Esophagus (tissue), 2 donors: ENCODE results near the gene USP35. TPM values are rescaled to one million over a fixed set of nuclear protein-coding genes. Genes with fewer than 3 reads are reported as not detected.
"Not testable (repeated sequence)": the region's sequence is repeated elsewhere in the genome, so short reads cannot be mapped to it uniquely, and the experiment has no call there.

Source experiments
- H3K27ac ChIP-seq, 2 donors: one replicate each; pipeline ENCODE4 v1.5.1; 2013; ENCODE audit warnings: low read depth in 2 of 2, mild to moderate bottlenecking in 2 of 2, inconsistent platforms in 1 of 2, low read length in 1 of 2, moderate library complexity in 1 of 2
- H3K27me3 ChIP-seq, 2 donors: one replicate each; pipeline ENCODE4 v1.6.1; 2013; ENCODE audit warnings: low read length in 2 of 2, control low read depth in 1 of 2, mild to moderate bottlenecking in 1 of 2; ENCODE audit not compliant: insufficient read depth in 2 of 2, control insufficient read depth in 1 of 2
- H3K36me3 ChIP-seq, 2 donors: one replicate each; pipeline ENCODE4 v1.6.1; 2013; ENCODE audit warnings: low read length in 1 of 2; ENCODE audit not compliant: control insufficient read depth in 2 of 2, insufficient read depth in 2 of 2
- H3K4me1 ChIP-seq, 2 donors: one replicate each; pipeline ENCODE4 v1.6.1; 2013; ENCODE audit warnings: low read length in 1 of 2; ENCODE audit not compliant: control insufficient read depth in 2 of 2, insufficient read depth in 2 of 2
- H3K4me3 ChIP-seq, 2 donors: one replicate each; pipeline ENCODE4 v1.5.1; 2013; ENCODE audit warnings: low read length in 2 of 2, mild to moderate bottlenecking in 2 of 2, low read depth in 1 of 2, moderate library complexity in 1 of 2
- H3K9me3 ChIP-seq, 2 donors: one replicate each; pipeline ENCODE4 v1.6.1; 2013; ENCODE audit warnings: mild to moderate bottlenecking in 2 of 2, low read depth in 1 of 2, low read length in 1 of 2, moderate library complexity in 1 of 2; ENCODE audit not compliant: control insufficient read depth in 2 of 2, insufficient read depth in 1 of 2
- WGBS, 2 donors: extraction: QIAGEN DNeasy Blood & Tissue Kit; methylation state at CpG; one replicate each; pipeline ENCODE4 v1.1.7; 2013; 5-methylcytosine and 5-hydroxymethylcytosine counted together
- polyA plus RNA-seq, 2 donors: library from polyadenylated mRNA; stranded (reverse); fragments of 200-250 nt; gene quantifications; one replicate each; pipeline ENCODE4 v1.2.3, GENCODE V29; 2013
- donor health status: healthy with polysubstance abuse.
- donor health status: Bipolar disorder and iron deficiency.

USP35 gene
- polyA plus RNA-seq, 2 donors, result 4.1 to 7.7 TPM

GRCh38 chr11:78168539-78169477 is 19.9 kb upstream of the USP35 start:
- Histone ChIP-seq H3K27me3 (no peaks in the 10 kb centered on the region), H3K4me1 (peaks cover 0 to 4% of the 10 kb centered on the region in 2 donors), H3K36me3 (peaks cover 6 to 17% of the 10 kb centered on the region in 2 donors), H3K9me3 (no peaks in the 10 kb centered on the region), H3K4me3 (no peak overlapping the region), H3K27ac (peak overlapping the region; percentile 50 to 75)
- WGBS, 2 donors, result 53 to 59% methylated on average over 16 to 17 of the region's 17 CpGs

GRCh38 chr11:78170413-78170812 is 18.3 kb upstream of the USP35 start:
- 91 to 92% methylated on average over 11 of the region's 11 CpGs for WGBS, 2 donors
- Histone ChIP-seq H3K27me3 (no peaks in the 10 kb centered on the region), H3K9me3 (no peaks in the 10 kb centered on the region), H3K4me1 (peaks cover 0 to 4% of the 10 kb centered on the region in 2 donors), H3K4me3 (no peak overlapping the region), H3K36me3 (peaks cover 9 to 21% of the 10 kb centered on the region in 2 donors), H3K27ac (no peak overlapping the region)

- Histone ChIP-seq H3K27me3 (no peaks in the 10 kb centered on the region), H3K27ac (no peak overlapping the region), H3K4me3 (no peak overlapping the region), H3K9me3 (no peaks in the 10 kb centered on the region), H3K4me1 (peaks cover 0 to 4% of the 10 kb centered on the region in 2 donors), H3K36me3 (peaks cover 9 to 21% of the 10 kb centered on the region in 2 donors)
- WGBS, 2 donors, result 78 to 81% methylated on average over 7 of the region's 7 CpGs
Observed at GRCh38 chr11:78170874-78171549, 17.7 kb upstream of the USP35 start.

GRCh38 chr11:78171951-78172350 is 16.8 kb upstream of the USP35 start:
- 88 to 95% methylated on average over 6 of the region's 6 CpGs for WGBS, 2 donors
- Histone ChIP-seq H3K9me3 (no peaks in the 10 kb centered on the region), H3K27me3 (no peaks in the 10 kb centered on the region), H3K27ac (no peak overlapping the region), H3K36me3 (peaks cover 10 to 23% of the 10 kb centered on the region in 2 donors), H3K4me3 (no peak overlapping the region), H3K4me1 (peaks cover 0 to 4% of the 10 kb centered on the region in 2 donors)

GRCh38 chr11:78175862-78176261 is 12.9 kb upstream of the USP35 start:
- 98 to 99% methylated on average over 3 of the region's 3 CpGs for WGBS, 2 donors
- not testable (repeated sequence) for H3K9me3 ChIP-seq, H3K27me3 ChIP-seq, H3K4me1 ChIP-seq, H3K27ac ChIP-seq, H3K4me3 ChIP-seq
- H3K36me3 ChIP-seq, result peaks cover 14 to 19% of the 10 kb centered on the region in 2 donors

- H3K36me3 ChIP-seq, result peaks cover 14 to 18% of the 10 kb centered on the region in 2 donors
Observed at GRCh38 chr11:78176605-78177141, 12.0 kb upstream of the USP35 start.

GRCh38 chr11:78177216-78177615 is 11.5 kb upstream of the USP35 start:
- H3K27ac ChIP-seq, result no peak overlapping the region
- H3K4me1 ChIP-seq, result peaks cover 4 to 5% of the 10 kb centered on the region in 2 donors
- peaks cover 13 to 14% of the 10 kb centered on the region in 2 donors for H3K36me3 ChIP-seq
- H3K27me3 ChIP-seq, result no peaks in the 10 kb centered on the region
- H3K4me3 ChIP-seq, result no peak overlapping the region
- no peaks in the 10 kb centered on the region for H3K9me3 ChIP-seq
- 92 to 95% methylated on average over 7 of the region's 7 CpGs for WGBS, 2 donors

More at GRCh38 chr11:78176605-78177141, 12.0 kb upstream of the USP35 start:
- H3K27ac ChIP-seq, result no peak overlapping the region
- 93 to 94% methylated on average over 10 of the region's 10 CpGs for WGBS, 2 donors
- no peak overlapping the region for H3K4me3 ChIP-seq
- H3K4me1 ChIP-seq, result peaks cover 4 to 5% of the 10 kb centered on the region in 2 donors
- H3K27me3 ChIP-seq, result no peaks in the 10 kb centered on the region
- no peaks in the 10 kb centered on the region for H3K9me3 ChIP-seq

- Histone ChIP-seq H3K4me3 (no peak overlapping the region), H3K36me3 (peaks cover 2 to 5% of the 10 kb centered on the region in 2 donors), H3K9me3 (no peaks in the 10 kb centered on the region), H3K4me1 (peaks cover 4 to 5% of the 10 kb centered on the region in 2 donors), H3K27ac (no peak overlapping the region), H3K27me3 (no peaks in the 10 kb centered on the region)
- 84 to 86% methylated on average over 7 of the region's 7 CpGs for WGBS, 2 donors
Observed at GRCh38 chr11:78179459-78180071, 9.2 kb upstream of the USP35 start.

- H3K4me1 ChIP-seq, result peaks cover 4 to 5% of the 10 kb centered on the region in 2 donors
- peak overlapping the region in 1 of 2 donors; percentile 51 for H3K27ac ChIP-seq
- peaks cover 2 to 5% of the 10 kb centered on the region in 2 donors for H3K36me3 ChIP-seq
- no peaks in the 10 kb centered on the region for H3K9me3 ChIP-seq
- H3K27me3 ChIP-seq, result no peaks in the 10 kb centered on the region
- 81 to 84% methylated on average over 4 of the region's 4 CpGs for WGBS, 2 donors
- no peak overlapping the region for H3K4me3 ChIP-seq
Observed at GRCh38 chr11:78180751-78181150, 8.0 kb upstream of the USP35 start.
